HCT116 (cell line): ENCODE data around the gene NDUFS8. TPM values are rescaled to one million over a fixed set of nuclear protein-coding genes. Genes with fewer than 3 reads are reported as not detected.

Experiments used
- ATAC-seq: fragments of 200-7000 bp; cut with Tn5 transposase; 2 replicates; pipeline ENCODE4 v1.9.1; 2020; ENCODE audit warnings: mild to moderate bottlenecking, moderate library complexity
- BruUV-seq: library from RNA; stranded (reverse); fragments of 400-500 nt; replicated peaks from 2 replicates; lab custom pipeline; 2021; lab: Mats Ljungman, UMichigan
- CTCF ChIA-PET: fragments of 300-600 bp; sonication (Branson Sonifier 250); formaldehyde crosslinking; loops from one replicate; lab custom pipeline; 2021; ENCODE audit warnings: antibody characterized with exemption; lab: Charles Lee
- POLR2A ChIA-PET: fragments of 300-600, 350-600 bp; sonication (Branson Sonifier 250); formaldehyde crosslinking; loops from one replicate; lab custom pipeline; 2021; ENCODE audit warnings: antibody characterized with exemption; lab: Charles Lee
- RAD21 ChIA-PET, 2 experiments: fragments of 300-600 bp; sonication (Branson Sonifier 250); formaldehyde crosslinking; loops; one replicate each; lab custom pipeline; 2023; ENCODE audit warnings: low total read pairs in 2 of 2; ENCODE audit not compliant: uncharacterized antibody in 2 of 2, unreplicated experiment in 2 of 2, low non-redundant PET in 1 of 2; lab: Charles Lee
- DNase-seq: peaks from one replicate; pipeline ENCODE4 v3.0.0-alpha.2; 2010; ENCODE audit warnings: low read depth, low spot score
- H2AFZ ChIP-seq: fragments of 200-600 bp; shearing (Covaris generic), sonication (generic); 2 replicates; pipeline ENCODE4 v1.6.1; 2017; ENCODE audit warnings: low read depth, mixed run types, mixed read lengths, antibody characterized with exemption, low read length; ENCODE audit not compliant: poor library complexity, severe bottlenecking
- H3K27ac ChIP-seq: 2 replicates; pipeline ENCODE4 v1.5.1; 2012; ENCODE audit warnings: low read depth, low read length
- H3K27me3 ChIP-seq: fragments of 200-600 bp; sonication (generic); 2 replicates; pipeline ENCODE4 v1.6.1; 2016; ENCODE audit warnings: mixed run types, low read length, mixed read lengths; ENCODE audit not compliant: insufficient read depth
- H3K36me3 ChIP-seq, 2 experiments: fragments of 200-500 bp in 1 of 2; fragments of 200-600 bp in 1 of 2; sonication (Bioruptor generic) in 1 of 2; sonication (generic) in 1 of 2; 2 replicates each; pipeline versions ENCODE4 v1.5.1 to v1.6.1; 2014 to 2016; ENCODE audit warnings: low read length in 2 of 2, inconsistent platforms in 1 of 2, mixed read lengths in 1 of 2, mixed run types in 1 of 2; ENCODE audit not compliant: insufficient read depth in 2 of 2, control insufficient read depth in 1 of 2
- H3K4me1 ChIP-seq, 2 experiments: fragments of 200-600 bp in 1 of 2; sonication (generic) in 1 of 2; 2 replicates each; pipeline versions ENCODE4 v1.5.1 to v1.6.1; 2012 to 2017; ENCODE audit warnings: low read length in 2 of 2, inconsistent platforms in 1 of 2, mild to moderate bottlenecking in 1 of 2, mixed read lengths in 1 of 2, mixed run types in 1 of 2, moderate library complexity in 1 of 2; ENCODE audit not compliant: insufficient read depth in 2 of 2, control insufficient read depth in 1 of 2
- H3K4me2 ChIP-seq: fragments of 200-600 bp; sonication (generic); 2 replicates; pipeline ENCODE4 v1.6.1; 2017; ENCODE audit warnings: mixed run types, low read length, mixed read lengths
- H3K4me3 ChIP-seq, 2 experiments: fragments of 200-600 bp in 1 of 2; sonication (generic) in 1 of 2; replicated peaks in 1 of 2; 2 replicates each; pipeline ENCODE4 v1.5.1; 2011 to 2016; ENCODE audit warnings: low read length in 2 of 2, control low read depth in 1 of 2, low read depth in 1 of 2, mild to moderate bottlenecking in 1 of 2, mixed read lengths in 1 of 2, mixed run types in 1 of 2
- H3K79me2 ChIP-seq: fragments of 200-600 bp; sonication (generic); 2 replicates; pipeline ENCODE4 v1.6.1; 2017; ENCODE audit warnings: mild to moderate bottlenecking, mixed run types, low read length, moderate library complexity, mixed read lengths; ENCODE audit not compliant: insufficient read depth
- H3K9ac ChIP-seq: fragments of 200-600 bp; sonication (generic); 2 replicates; pipeline ENCODE4 v1.6.1; 2016; ENCODE audit warnings: low read length, mixed read lengths
- H3K9me2 ChIP-seq: fragments of 200-600 bp; sonication (generic), shearing (Covaris generic); 2 replicates; pipeline ENCODE4 v1.6.1; 2017; ENCODE audit warnings: mixed run types, mild to moderate bottlenecking, moderate library complexity; ENCODE audit not compliant: insufficient read depth
- H3K9me3 ChIP-seq, 2 experiments: fragments of 200-500 bp in 1 of 2; fragments of 200-600 bp in 1 of 2; sonication (Bioruptor generic) in 1 of 2; sonication (generic) in 1 of 2; 2 replicates each; pipeline ENCODE4 v1.6.1; 2014 to 2017; ENCODE audit warnings: low read length in 2 of 2, mixed read lengths in 2 of 2, inconsistent platforms in 1 of 2, low read depth in 1 of 2, mild to moderate bottlenecking in 1 of 2, mixed run types in 1 of 2, moderate library complexity in 1 of 2; ENCODE audit not compliant: control insufficient read depth in 1 of 2, insufficient read depth in 1 of 2
- H4K20me1 ChIP-seq: fragments of 200-600 bp; sonication (generic), shearing (Covaris generic); 2 replicates; pipeline ENCODE4 v1.6.1; 2017; ENCODE audit warnings: mixed run types, mild to moderate bottlenecking, moderate library complexity; ENCODE audit not compliant: insufficient read depth
- ELF1 ChIP-seq: IDR thresholded peaks from 2 replicates; pipeline ENCODE4 v1.6.1; 2012; ENCODE audit warnings: low read depth, borderline replicate concordance
- POLR2A ChIP-seq: IDR thresholded peaks from 2 replicates; pipeline ENCODE4 v1.7.0; 2011; ENCODE audit warnings: borderline replicate concordance; ENCODE audit not compliant: insufficient read depth, insufficient read length; ENCODE audit errors: extremely low read depth
- POLR2AphosphoS5 ChIP-seq: IDR thresholded peaks from 2 replicates; pipeline ENCODE4 v1.6.1; 2011; ENCODE audit warnings: mild to moderate bottlenecking, low read depth, low read length, moderate library complexity
- SP1 ChIP-seq: IDR thresholded peaks from 2 replicates; pipeline ENCODE4 v1.6.1; 2012; ENCODE audit warnings: low read depth
- SRF ChIP-seq: IDR thresholded peaks from 2 replicates; pipeline ENCODE4 v1.6.1; 2012; ENCODE audit warnings: low read depth
- YY1 ChIP-seq: IDR thresholded peaks from 2 replicates; pipeline ENCODE4 v1.6.1; 2011; ENCODE audit warnings: low read length, low read depth, moderate library complexity, mild to moderate bottlenecking; ENCODE audit not compliant: insufficient replicate concordance; ENCODE audit errors: extremely low read depth
- ZBTB33 ChIP-seq: IDR thresholded peaks from 2 replicates; pipeline ENCODE4 v1.6.1; 2011; ENCODE audit warnings: mild to moderate bottlenecking, low read length, moderate library complexity; ENCODE audit not compliant: insufficient replicate concordance; ENCODE audit errors: extremely low read depth
- ZFX ChIP-seq: fragments of 450-650 bp; IDR thresholded peaks from 2 replicates; pipeline ENCODE4 v1.6.1; 2017
- ZNF274 ChIP-seq: fragments of 200-500 bp; sonication (Bioruptor generic); IDR thresholded peaks from 2 replicates; pipeline ENCODE4 v1.6.1; 2014; ENCODE audit warnings: mild to moderate bottlenecking, low read depth, low read length, inconsistent platforms
- intact Hi-C: fragments of 100-400 bp; cut with micrococcal nuclease; formaldehyde crosslinking; loops from 2 replicates; pipeline ENCODE4 v1.10.0; 2022
- total RNA-seq: library from RNA; stranded (reverse); gene quantifications from one replicate; pipeline ENCODE4 v1.2.1, GENCODE V29; 2021; ENCODE audit not compliant: unreplicated experiment

NDUFS8 gene
- total RNA-seq, 1 experiment from 2014 or later: 189 TPM

GRCh38 chr11:68038718-68039525 lies 8.4 kb downstream of the NDUFS8 start, which contains the start of gene TCIRG1:
Gene TCIRG1 (plus strand): TSS chr11:68039025. CDS start chr11:68041272, 2,247 bp downstream.
- peaks cover 24% of the 10 kb centered on the region for H3K79me2 ChIP-seq
- H2AFZ ChIP-seq: no peak within 1 kb of the TSS
- intact Hi-C loops: loop anchor here (10.0 kb wide), 1 partner anchor 86 kb away; the partner anchor contains the start of gene CHKA
- ATAC-seq (peak; percentile 94), DNase-seq (peak; percentile 49)
- H3K4me3 ChIP-seq: peak within 1 kb of the TSS; percentile 82
- POLR2A ChIA-PET: interaction anchor here (1.0 to 1.7 kb wide), 2 partner anchors 10 to 29 kb away, joined by 3 to 5 read pairs; partner anchors contain the start of gene ALDH3B1
- TF ChIP-seq SRF (no peak), ELF1 (no peak), ZFX (peak; percentile 73; the same call in 1 of the 2 replicates), POLR2A (peak; percentile 87), POLR2AphosphoS5 (peak; percentile 96), ZBTB33 (no peak), ZNF274 (no peak), YY1 (peak; percentile 58), SP1 (no peak)
- TF ChIP-seq, all 23 proteins: peak for 4
- H3K9me2 ChIP-seq: no peaks in the 10 kb centered on the region
- no peaks in the 10 kb centered on the region for H3K27me3 ChIP-seq
- BruUV-seq: TSS peak; percentile 38
- H3K4me2 ChIP-seq: peak within 1 kb of the TSS; percentile 85
- H3K27ac ChIP-seq: peak within 1 kb of the TSS; percentile 87
- peaks cover 9 to 23% of the 10 kb centered on the region in 2 experiments; a peak in 3 of 4 replicates for H3K4me1 ChIP-seq
- CTCF ChIA-PET: no interaction called here
- H3K9me3 ChIP-seq: no peaks in the 10 kb centered on the region
- RAD21 ChIA-PET: no interaction called here
- H3K36me3 ChIP-seq: peaks cover 2 to 11% of the 10 kb centered on the region in 2 experiments; a peak in 2 of 4 replicates
- peak within 1 kb of the TSS; percentile 79 for H3K9ac ChIP-seq
- no peaks in the 10 kb centered on the region for H4K20me1 ChIP-seq
